Cortex of kidney (tissue), 1 donor: ENCODE results near the gene TFEB.
"Not testable (repeated sequence)": the region's sequence is repeated elsewhere in the genome, so short reads cannot be mapped to it uniquely, and the experiment has no call there.

Experiments
- DNase-seq: peaks from one replicate; lab custom pipeline; 2025; lab: John Stamatoyannopoulos, UW

The TFEB gene

DNA sequence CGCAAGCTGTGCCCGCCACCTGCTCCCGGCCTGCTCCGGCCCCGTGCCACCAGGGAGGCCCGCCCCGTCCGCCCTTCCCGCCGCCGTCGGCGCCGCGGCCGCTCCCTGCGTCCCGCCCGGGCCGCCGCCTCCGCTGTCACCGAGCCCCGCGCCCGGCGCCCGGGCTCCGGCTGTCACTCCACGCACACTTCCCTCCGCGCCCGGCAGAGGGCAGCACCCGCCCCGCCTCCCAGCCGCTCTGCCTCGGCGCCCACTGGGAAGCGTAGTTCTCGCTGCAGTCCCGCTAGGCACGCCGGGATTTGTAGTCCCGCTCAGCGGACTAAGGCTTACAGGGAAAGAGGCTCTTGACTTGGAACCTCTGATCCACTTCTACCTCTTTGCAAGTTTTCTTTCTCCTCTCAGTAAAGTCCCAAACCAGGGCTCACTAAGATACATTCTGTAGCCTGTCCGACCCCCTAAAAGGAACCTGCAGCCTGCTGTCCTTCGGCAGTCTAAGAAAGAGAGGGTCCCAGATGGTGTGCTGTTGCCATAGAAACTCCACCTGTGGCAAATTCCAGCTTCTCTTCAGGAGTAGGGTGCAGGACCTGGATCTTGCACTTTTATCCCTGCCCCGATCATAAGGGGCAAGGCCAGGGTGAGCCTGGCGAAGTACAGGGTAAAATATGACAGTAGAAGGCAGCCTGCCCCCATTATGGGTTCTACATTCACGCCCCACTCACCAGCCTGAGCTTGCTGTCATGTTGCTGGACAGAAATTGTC, at the start of gene TFEB:
Gene TFEB (minus strand): TSS at position 182 of the 759 bp plus-strand sequence. CDS start 44,395 bp downstream, outside the sequence.
- peak; percentile 61 for DNase-seq

DNA sequence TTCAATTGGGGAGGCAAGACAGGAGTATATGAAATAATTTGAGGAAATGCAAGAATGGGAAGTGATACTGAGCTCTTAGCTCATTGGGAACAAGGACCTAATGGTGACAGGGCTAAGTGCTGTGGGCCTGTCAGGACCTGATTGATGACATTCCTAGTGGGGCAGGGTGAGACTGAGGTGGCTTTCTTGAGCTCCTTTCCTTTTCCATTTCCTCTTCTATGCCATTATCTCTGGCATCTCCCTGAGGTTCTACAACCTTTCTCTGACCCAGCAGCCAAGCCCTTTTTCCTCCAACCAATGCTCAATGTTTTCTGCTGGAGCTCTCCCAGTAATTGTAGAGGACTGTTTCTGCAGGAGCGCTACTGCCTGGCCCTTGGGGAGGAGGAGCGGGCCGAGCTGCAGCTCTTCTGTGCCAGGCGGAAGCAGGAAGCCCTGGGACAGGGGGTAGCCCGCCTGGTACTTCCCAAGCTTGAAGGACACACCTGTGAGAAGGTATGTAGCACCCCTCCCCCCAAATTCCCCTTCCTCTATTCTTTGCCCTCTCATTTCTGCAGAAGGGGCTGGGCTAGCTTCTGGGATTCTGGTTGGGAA, 49.3 kb upstream of the TFEB start:
- DNase-seq, result no peak

DNA sequence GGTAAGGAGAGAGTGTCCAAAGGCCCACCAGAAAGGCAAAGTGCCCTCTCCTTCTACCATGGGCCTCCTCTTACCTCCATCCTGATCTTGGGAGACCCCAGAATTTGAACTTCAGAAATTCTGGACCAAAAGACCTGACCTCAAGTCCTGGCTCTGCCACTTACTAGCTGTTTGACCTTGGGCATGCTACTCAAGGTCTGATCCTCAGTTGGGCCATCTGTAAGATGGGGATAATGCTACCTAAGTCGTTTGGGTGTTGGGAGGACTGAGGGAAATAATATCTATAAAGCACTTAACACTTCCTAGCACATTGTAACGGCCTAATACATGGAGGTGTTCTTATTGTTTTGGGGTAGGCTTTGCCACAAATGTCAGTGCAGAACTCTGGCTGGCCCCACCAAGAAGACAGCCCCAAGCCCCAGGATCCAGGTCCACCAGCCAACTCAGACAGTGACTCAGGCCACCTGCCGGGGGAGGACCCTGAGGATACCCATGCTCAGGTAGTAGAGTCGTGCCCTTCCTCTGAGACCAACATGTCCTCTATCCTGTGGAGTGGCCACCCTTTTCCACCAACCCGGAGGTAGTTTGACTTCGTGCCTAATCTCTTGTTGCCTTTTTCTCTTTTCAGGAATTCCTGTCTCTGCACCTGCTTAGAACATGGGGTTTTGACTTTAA, 47.8 kb upstream of the TFEB start:
- DNase-seq, result no peak

DNA sequence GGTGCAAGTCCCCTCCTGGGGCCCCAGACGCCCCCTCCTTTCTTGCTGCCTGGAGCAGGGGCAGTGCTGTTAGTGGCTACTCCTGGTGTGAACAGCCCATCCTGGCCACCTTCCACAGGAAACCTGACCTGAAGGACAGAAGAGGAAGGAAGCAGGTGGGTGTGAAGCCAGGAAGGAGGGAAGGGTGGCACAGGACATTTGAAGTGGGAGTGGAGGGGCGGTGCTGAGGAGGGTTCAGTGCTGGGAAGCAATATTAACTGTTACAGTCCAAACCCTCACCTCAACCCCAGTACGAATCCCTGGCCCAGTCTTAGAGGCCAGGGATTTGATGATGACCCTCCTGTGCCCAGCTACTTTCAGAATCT, 45.9 kb upstream of the TFEB start:
- no peak for DNase-seq

DNA sequence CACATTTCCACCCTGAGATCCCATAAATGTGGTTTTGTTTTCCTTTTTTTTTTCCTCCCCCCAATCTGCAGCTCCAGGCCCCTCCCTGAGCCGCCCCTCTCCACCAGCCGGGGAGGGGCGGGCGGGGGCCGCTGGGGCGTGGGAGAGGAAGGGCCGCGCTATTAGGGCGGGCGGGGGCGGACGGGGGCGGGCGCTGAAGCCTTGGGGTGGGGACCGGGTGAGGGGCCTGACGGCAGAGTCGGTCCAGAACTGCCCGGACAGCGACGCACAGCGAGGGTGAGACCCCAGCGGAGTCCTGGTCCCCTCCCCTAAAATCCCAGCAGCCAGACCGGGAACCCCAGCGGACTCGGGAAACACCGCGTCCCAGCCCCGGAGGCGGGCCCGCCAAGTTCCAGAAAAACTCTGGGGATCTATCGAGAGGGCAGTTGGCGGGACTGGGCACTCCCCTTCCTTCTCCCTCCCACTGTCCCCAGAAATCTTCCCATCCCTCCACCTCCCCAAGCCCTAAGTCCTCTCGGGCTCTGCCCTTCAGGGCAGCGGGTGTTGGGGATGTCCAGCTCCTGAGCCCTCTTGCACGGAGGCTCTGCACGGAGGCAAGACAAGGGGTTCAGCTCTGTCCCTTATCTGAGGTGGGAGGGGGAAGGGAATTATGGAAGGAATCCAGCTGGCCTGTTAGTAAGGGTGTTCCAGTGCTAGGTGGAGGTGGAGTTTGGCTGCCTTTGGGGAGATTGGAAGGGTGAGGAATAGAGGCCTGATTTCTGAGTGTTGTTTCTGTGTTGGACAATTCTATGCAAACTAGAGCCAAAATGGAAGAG, 45.4 kb upstream of the TFEB start, which contains the start of gene PRICKLE4:
Gene PRICKLE4 (plus strand): TSS at position 232 of the 815 bp plus-strand sequence. CDS start 2,692 bp downstream, outside the sequence.
- no peak for DNase-seq

DNA sequence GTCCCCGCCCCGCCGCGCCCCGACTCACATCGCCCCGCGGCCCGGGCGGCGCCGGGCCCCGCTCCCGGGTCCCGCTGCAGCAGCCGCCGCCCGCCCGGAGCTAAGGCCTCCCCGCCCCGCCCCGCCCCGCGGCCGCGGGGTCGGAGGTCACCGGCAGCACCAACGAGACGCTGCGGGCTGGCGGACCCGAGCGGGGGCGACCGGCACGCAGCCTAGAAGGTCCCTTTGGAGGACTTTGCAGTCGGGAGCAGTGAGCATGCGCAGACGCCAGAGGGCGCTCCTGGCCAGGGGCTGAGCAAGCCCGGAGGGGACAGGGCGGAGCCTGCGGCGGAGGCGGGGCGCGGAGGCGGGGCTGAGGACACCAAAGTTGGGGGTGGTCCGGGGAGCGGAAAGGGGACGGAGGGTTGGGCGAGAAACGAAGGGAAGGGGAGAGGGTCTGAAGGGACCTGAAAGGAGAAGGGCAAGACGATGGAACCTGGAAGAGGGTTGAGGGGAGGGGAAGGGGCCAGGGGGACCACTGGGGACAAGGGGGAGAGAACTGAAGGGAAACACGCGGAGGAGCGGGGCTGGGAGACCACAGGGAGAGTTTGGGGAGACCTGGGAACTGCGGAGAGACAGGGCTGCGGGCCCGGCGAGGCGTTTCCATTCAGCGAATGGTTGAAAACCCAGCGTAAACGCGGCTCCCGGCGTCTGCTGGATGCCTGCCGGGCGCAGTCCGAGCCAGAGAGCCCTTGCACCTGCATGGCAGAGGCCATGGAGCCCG, 44.6 kb upstream of the TFEB start, which contains the start of gene FRS3:
Gene FRS3 (minus strand): TSS at position 113 of the 763 bp plus-strand sequence. CDS start 2,913 bp downstream, outside the sequence.
- DNase-seq, result peak; percentile 94

DNA sequence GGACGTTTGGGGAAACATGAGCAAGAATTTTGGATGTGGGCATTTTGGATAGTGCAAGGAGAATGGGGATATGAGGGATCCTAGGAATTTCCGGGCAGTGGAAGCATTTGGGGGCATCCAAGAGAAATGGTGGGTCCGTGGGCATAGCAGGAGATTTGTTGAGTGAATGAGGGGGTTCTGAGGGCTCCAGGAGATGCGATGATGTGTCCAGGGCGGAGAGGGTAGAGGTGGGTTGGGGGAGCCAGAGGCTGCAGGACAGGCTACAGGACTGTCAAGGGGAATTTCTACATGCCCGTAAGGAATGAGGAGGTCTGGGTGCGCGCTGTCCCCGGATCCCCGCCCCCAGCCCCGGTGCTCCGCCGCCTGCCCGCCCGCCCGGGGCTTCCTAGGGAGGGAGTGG, 43.9 kb upstream of the TFEB start:
- DNase-seq, result no peak

DNA sequence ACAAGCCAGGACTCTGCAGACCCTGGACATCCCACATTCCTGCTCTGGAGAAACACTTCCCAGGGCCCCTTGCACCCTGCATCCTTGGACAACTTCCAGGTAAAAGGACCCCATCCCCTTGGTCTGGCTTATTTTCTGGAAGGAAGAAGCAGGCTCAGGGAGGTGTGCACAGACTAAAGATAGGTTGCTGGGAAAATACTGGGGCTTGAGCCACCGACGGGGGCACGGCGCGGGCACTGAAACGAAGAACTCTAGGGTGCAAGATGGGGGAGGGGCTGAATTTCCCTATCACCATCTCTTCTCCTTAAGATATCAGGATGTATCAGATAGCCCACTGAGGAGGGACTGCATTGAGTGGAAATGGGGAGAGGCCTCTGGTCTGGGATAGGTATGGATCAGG, 43.5 kb upstream of the TFEB start:
- no peak for DNase-seq

DNA sequence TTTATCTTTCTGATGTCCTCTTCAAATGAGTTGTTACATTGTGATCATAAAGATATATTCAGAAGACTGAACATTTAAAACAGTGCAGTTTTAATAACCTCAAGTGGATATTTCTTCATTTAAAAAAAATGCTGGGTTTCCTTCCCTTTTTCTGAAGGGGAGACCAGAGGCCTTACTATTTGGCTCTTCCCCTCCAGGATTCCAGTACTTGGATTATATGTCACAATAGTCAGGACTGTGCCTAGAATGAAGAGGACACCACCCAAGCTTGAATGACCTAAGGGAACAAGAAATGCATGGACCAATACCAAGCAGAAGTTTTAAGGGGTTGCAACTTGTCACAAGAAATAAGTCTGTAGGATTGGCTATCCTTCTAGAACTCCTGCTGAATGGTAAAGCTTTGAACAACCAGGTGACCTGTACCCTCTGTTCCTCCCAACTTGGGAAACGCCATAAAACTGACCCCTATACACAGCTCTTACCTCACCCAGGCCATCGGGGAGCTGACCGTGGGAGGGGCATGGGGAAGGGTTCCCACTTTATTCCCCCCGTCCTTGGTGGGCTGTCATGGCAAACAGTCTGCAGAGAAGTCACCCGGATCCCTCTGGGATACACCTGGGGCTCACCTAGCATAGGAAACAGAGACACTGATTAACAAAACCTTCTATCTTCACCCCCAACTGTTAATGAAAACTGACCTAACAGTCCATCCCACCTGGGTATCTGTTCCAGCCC, 42.3 kb upstream of the TFEB start:
- no peak for DNase-seq

DNA sequence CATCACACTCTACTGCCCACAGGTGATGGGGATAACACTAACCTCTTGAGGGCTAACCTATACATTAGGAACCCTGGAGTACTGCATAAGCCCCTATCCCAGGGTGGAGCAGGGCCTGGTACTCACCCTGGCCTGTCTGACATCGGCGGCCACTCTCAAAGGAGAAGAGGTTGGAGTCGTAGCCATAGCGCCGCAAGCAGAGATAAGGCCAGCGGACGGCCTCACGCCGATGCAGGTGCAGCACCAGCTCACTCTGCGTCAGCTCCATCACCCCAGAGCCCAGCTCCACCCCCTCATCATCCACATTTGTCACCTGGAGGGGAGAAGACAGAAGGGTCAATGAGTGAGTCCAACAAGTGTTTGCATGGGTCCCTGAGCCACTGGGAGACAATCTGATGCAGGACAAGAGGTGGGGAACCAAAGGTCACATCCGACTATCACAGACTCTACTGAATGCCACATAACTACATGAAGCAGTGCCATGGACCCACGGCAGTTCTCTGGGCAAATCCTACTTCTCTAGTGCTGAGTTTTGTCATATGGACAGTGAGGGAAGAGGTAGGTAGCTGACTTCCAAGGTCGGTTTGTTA, 40.0 kb upstream of the TFEB start:
- no peak for DNase-seq

DNA sequence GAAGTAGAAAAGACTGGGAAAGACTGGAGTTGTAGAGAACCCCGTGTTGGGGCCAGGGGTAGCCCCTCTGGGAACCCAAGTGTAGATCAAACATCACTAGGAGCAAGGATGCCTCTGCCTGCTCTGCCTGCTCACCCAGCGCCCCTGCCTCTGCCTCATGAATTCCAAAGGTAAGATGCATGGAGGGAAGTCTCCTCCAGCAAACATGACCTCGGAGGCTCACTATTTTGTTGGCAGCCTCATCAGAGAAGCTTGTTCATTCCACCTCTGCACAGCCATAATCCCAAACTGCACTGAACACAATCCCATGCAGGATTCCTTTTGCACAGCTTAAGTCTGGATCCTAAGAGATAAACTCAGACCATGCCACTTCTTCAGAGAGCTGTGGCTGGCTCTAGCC, 39.4 kb upstream of the TFEB start:
- DNase-seq, result no peak

DNA sequence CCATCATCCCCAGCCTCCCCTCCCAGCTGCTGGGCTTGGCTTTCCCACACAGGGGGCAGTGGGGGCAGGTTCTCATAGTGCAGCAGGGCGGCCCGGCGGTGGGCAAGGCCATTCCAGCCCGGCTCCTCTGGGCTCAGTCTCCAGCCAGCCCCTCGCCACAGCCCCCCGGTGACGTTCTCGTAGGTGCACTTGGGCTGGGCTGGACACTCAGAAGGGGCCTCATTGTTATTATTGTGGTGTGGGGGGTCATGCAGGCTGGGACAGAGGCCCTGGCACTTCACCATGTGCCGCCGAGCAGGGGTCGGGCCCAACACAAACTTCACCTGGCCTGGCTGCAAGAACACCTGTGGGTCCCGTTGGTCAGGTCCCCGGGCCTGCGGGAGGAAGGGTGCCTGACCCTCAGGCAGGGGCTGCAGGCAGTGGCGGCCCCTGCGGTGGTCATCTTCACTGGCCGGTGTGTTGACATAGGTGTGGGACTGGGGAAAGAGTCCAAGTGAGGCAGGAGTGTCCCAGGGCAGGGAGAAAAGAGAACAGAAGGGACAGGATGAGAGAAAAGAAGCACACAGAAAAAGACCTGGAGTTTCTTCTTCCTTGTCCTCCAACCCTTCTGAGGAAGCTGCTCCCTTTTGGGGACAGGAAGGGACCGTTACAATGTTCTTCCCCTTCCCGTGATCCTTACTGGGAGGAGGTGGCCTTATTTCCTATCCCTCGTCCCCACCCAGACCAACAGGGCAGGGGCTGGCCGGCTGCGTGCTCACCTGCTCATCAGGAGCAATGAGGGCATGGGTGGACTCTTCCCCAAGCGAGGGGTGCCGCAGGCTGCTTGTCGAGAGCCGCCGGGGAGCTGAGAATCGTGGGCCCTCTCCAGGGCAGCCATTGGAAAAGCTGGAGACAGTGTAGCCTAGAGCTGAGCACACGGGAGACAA, 35.9 kb upstream of the TFEB start:
- DNase-seq, result no peak

DNA sequence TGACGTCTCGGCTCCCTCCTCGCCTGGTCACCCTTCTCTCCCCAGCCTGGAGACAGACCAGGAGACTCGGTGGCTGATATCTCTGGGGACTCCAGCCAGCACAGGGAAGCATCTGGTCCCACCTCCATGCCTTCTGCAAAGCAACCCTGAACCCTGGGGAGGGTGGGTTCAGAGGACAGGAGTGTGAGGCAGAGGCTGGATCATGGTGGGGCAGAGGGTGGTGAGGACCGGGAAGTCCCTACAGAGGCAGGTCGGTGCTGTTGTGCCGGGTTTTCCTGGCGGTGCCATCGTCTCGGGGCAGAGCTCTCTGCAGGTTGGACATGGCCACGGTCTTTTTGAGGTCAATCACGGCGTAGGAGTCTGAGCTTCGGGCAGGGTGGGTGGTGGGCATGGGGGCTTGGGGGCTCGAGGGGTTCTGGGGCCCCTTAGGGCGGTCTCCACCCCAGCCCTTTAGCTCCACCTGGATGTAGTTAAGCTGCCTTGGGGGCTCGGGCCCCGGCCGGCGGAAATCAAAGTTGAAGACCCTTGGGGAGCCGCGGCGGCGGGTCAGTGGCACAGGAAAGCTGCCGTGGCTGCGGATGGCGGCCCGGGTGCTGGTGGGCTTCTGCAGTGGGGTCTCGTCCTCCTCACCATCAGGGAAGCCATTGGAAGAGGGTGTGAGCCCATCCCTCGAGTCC, 35.1 kb upstream of the TFEB start:
- no peak for DNase-seq

DNA sequence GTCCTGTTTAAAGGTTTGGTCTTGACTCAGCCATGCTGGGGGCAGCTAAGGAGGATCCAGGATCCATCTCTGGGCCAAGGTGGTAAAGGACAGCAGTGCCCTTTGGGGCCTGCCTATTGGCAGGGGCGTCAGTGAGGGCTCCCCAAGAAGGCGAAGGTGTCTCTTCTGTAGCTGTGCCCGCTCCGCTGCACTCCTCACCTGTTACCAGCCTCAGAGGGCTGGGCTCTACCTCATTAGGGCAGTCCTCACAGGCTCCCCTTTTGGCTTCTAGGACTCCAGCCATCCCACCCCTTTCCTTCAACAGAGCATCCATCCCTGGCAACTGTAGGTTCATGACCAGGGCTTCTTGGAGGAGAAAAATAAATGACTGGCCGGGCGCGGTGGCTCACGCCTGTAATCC, 34.0 kb upstream of the TFEB start:
- no peak for DNase-seq

DNA sequence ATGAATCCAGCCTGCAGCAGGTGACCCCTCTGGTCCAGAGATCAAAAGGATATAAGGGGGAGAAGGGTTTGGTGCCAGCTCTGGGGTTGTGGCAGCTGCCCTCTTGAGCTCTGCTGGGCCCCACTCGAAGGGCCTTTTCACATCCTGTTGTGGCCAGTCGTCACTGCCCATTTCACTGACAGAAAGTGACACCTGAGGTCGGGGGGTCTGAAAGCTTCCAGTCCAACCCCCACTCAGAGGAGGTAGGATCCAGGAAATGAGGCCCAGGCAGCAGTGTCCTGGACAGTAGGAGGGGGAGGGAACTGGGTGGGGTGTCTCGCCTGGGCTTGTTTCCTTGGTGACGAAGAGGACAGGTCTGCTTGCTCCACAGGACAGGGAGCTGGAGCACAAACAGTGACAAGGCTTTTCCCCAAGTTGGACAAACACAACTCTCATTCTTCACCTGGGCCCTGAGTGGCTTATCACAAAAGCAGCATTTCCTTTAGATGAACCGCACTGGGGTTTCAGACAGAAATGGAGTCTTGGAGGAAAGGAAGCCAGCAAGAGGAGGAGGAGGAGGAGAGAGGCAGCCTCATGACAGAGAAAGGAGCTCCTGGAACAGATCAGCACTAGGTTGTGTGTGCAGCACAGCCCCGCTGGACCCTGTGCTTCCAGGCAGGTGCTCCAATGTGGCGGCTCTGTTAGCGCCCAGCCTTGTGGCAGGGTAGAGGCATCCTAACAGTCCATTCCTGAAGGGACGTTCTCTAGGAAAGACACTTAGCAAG, 33.3 kb upstream of the TFEB start:
- no peak for DNase-seq

DNA sequence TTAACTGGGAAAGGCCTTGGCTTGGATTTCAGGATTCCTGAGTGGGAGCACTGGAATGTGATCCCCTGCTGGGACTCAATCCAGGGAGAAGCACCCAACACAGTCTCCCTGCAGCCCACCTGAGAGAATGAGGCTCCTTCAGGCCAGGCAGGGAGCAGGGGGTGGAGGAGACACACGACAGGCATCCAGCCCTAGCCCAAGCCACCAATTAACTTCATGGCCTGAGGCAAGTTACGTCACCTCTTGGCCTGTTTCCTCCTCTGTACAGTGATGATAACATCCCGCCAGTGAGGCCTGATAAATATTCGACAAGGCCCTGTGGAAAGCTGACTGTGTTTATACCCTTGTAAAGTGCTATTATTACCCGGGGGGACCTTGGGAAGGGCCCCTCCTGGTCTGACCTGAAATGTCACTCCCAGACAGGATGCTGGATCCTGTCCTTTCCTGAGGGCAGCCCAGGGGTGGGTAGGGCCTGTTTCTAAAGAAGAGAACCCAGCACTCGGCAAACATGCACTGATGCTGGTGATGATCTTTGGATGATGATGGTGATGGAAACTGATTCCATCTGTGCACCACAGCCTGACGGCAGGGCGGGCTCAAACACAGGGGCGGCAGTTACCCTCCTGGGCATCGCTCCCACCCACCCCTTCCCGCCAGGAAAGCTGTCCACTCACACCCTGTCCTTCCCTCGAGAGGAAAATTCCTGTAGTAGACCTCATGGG, 31.9 kb upstream of the TFEB start:
- no peak for DNase-seq

DNA sequence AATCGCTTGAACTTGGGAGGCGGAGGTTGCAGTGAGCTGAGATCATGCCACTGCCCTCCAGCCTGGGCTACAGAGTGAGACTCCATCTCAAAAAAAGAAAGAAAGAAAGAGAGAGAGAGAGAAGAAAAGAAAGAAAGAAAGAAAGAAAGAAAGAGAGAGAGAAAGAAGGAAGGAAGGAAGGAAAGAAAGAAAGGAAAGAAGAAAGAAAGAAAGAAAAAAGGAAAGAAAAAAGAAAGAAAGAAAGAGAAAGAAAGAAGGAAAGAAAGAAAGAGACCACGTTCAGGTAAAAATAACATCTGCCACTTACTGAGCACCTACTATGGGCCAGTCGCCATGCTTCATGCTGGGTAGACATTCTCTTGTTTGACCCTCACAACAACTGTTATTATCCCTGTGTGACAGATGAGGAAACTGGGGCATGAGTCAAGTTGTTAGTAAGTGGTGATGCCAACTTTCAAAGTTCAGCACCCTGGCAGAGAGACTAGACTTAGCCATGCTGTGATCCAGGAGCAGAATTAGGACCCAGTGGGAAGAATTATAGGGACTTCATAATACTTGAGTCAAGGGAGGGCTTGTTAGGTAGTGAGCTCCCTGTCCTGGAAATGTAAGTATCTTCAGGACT, 30.7 kb upstream of the TFEB start:
- DNase-seq, result not testable (repeated sequence)
